Measurements from ENCODE around the gene HTD2. TPM values are rescaled to one million over a fixed set of nuclear protein-coding genes. Genes with fewer than 3 reads are reported as not detected.

HTD2 gene
- total RNA-seq, 1 experiment from 2014 or later = 13.5 TPM

GRCh38 chr3:58299075-58299474 is 7.2 kb upstream of the HTD2 start:
- Histone ChIP-seq H3K9me2 (ENCODE audit: insufficient read depth) (no peaks in the 10 kb centered on the region), H3K9me3 (ENCODE audit: control insufficient read depth in 1 of 2, insufficient read depth in 1 of 2, low read depth in 1 of 2, low read length in 2 of 2) (no peaks in the 10 kb centered on the region), H3K36me3 (ENCODE audit: control insufficient read depth in 1 of 2, insufficient read depth in 2 of 2, low read length in 2 of 2) (no peaks in the 10 kb centered on the region), H3K27ac (ENCODE audit: low read depth, low read length) (no peak overlapping the region), H3K9ac (ENCODE audit: low read length) (no peak overlapping the region), H3K4me1 (ENCODE audit: control insufficient read depth in 1 of 2, insufficient read depth in 2 of 2, low read length in 2 of 2) (no peaks in the 10 kb centered on the region), H2AFZ (ENCODE audit: low read depth, low read length, poor library complexity, severe bottlenecking) (no peak overlapping the region), H4K20me1 (ENCODE audit: insufficient read depth) (no peaks in the 10 kb centered on the region), H3K4me3 (replicated peaks in 1 of 2; ENCODE audit: low read depth in 1 of 2, low read length in 2 of 2) (no peak overlapping the region), H3K27me3 (ENCODE audit: insufficient read depth, low read length) (no peaks in the 10 kb centered on the region), H3K4me2 (ENCODE audit: low read length) (no peak overlapping the region), H3K79me2 (ENCODE audit: insufficient read depth, low read length) (no peaks in the 10 kb centered on the region)
- no TSS peak for BruUV-seq (replicated peaks)
- POLR2A ChIA-PET = no interaction called here
- intact Hi-C loops (cut with micrococcal nuclease) = no loop called here
- CTCF ChIA-PET = interaction anchor here (0.9 to 8.2 kb wide), 4 partner anchors 102 to 121 kb away, joined by 3 to 116 read pairs (median 10); no protein-coding TSS in a partner anchor
- ATAC-seq (no peak), DNase-seq (ENCODE audit: low read depth, low spot score) (no peak)
- no peak for TF ChIP-seq JUND (IDR thresholded peaks at IDR 0.05)
- TF ChIP-seq POLR2AphosphoS5 (IDR thresholded peaks at IDR 0.05; ENCODE audit: low read depth, low read length) = no peak
- no peak for TF ChIP-seq CBX3 (IDR thresholded peaks at IDR 0.05; ENCODE audit: low read depth)
- TF ChIP-seq TCF7L2 (IDR thresholded peaks at IDR 0.05; ENCODE audit: borderline replicate concordance, extremely low read depth, insufficient read depth, insufficient read length) = no peak
- no peak for TF ChIP-seq ZNF274 (IDR thresholded peaks at IDR 0.05; ENCODE audit: low read depth, low read length)
- no peak for TF ChIP-seq POLR2A (IDR thresholded peaks at IDR 0.05; ENCODE audit: borderline replicate concordance, extremely low read depth, insufficient read depth, insufficient read length)
- TF ChIP-seq, protein P1, sequence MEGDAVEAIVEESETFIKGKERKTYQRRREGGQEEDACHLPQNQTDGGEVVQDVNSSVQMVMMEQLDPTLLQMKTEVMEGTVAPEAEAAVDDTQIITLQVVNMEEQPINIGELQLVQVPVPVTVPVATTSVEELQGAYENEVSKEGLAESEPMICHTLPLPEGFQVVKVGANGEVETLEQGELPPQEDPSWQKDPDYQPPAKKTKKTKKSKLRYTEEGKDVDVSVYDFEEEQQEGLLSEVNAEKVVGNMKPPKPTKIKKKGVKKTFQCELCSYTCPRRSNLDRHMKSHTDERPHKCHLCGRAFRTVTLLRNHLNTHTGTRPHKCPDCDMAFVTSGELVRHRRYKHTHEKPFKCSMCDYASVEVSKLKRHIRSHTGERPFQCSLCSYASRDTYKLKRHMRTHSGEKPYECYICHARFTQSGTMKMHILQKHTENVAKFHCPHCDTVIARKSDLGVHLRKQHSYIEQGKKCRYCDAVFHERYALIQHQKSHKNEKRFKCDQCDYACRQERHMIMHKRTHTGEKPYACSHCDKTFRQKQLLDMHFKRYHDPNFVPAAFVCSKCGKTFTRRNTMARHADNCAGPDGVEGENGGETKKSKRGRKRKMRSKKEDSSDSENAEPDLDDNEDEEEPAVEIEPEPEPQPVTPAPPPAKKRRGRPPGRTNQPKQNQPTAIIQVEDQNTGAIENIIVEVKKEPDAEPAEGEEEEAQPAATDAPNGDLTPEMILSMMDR (IDR thresholded peaks at IDR 0.05 in 2 of 3, conservative IDR thresholded peaks at IDR 0.05 in 1 of 3; ENCODE audit: borderline replicate concordance in 1 of 3, insufficient read depth in 1 of 3, low read depth in 2 of 3, low read length in 2 of 3) = no peak
- TF ChIP-seq SP1 (IDR thresholded peaks at IDR 0.05; ENCODE audit: low read depth) = no peak
- RAD21 ChIA-PET (ENCODE audit: low non-redundant PET in 1 of 2, low total read pairs in 2 of 2, uncharacterized antibody in 2 of 2, unreplicated experiment in 2 of 2) = interaction anchor here (0.7 to 2.4 kb wide), 3 partner anchors 27 to 111 kb away, joined by 4 to 25 read pairs (median 15); no protein-coding TSS in a partner anchor
